H1 (cell line): ENCODE results near the gene HERC4. TPM values are rescaled to one million over a fixed set of nuclear protein-coding genes. Genes with fewer than 3 reads are reported as not detected.

Experiments
- CTCF ChIA-PET: fragments of 300-600 bp; sonication (Branson Sonifier 250); formaldehyde crosslinking; loops from one replicate; lab custom pipeline; 2021; ENCODE audit not compliant: partially characterized antibody; lab: Charles Lee
- POLR2A ChIA-PET: fragments of 300-600 bp; sonication (Branson Sonifier 250); formaldehyde crosslinking; loops from one replicate; lab custom pipeline; 2021; ENCODE audit warnings: inconsistent platforms; ENCODE audit not compliant: partially characterized antibody; lab: Charles Lee
- DNase-seq, 2 experiments: peaks; one replicate each; pipeline versions ENCODE4 v3.0.0 to v3.0.0-alpha.2; 2010 to 2022; ENCODE audit warnings: low spot score in 2 of 2, low read depth in 1 of 2, mixed read lengths in 1 of 2
- FAIRE-seq: peaks from 2 replicates; lab custom pipeline; 2011; peaks lifted over from hg19 to GRCh38; lab: Jason Lieb, UNC
- H2AFZ ChIP-seq: 2 replicates; pipeline ENCODE4 v1.8.1; 2012; ENCODE audit warnings: low read length, inconsistent platforms
- H2AK5ac ChIP-seq: 2 replicates; pipeline ENCODE4 v1.6.1; 2013; ENCODE audit warnings: low read depth, low read length
- H2BK120ac ChIP-seq: replicated peaks from 2 replicates; pipeline ENCODE3; 2013; ENCODE audit warnings: low read depth, low read length, inconsistent platforms
- H2BK12ac ChIP-seq: 2 replicates; pipeline ENCODE4 v1.6.1; 2013; ENCODE audit warnings: low read depth, low read length
- H2BK15ac ChIP-seq: 2 replicates; pipeline ENCODE4 v1.6.1; 2013; ENCODE audit warnings: low read length
- H2BK20ac ChIP-seq: 2 replicates; pipeline ENCODE4 v1.6.1; 2013; ENCODE audit warnings: low read length
- H2BK5ac ChIP-seq: 2 replicates; pipeline ENCODE4 v1.6.1; 2013; ENCODE audit warnings: low read depth, low read length
- H3K14ac ChIP-seq: 2 replicates; pipeline ENCODE4 v1.6.1; 2013; ENCODE audit warnings: inconsistent platforms; ENCODE audit not compliant: insufficient read length
- H3K18ac ChIP-seq: 2 replicates; pipeline ENCODE4 v1.6.1; 2013; ENCODE audit warnings: low read length; ENCODE audit errors: extremely low read depth
- H3K23ac ChIP-seq: 2 replicates; pipeline ENCODE4 v1.6.1; 2013; ENCODE audit warnings: inconsistent platforms; ENCODE audit not compliant: insufficient read length
- H3K23me2 ChIP-seq: 2 replicates; pipeline ENCODE4 v1.6.1; 2013; ENCODE audit warnings: low read depth, low read length
- H3K27ac ChIP-seq: 2 replicates; pipeline ENCODE4 v1.6.1; 2011; ENCODE audit warnings: low read depth, low read length, inconsistent platforms
- H3K27me3 ChIP-seq, 4 experiments: replicated peaks in 1 of 4; 1 replicate in 1 of 4; 2 replicates in 3 of 4; pipeline versions ENCODE4 v1.6.1 to v1.8.1; 2011 to 2013; ENCODE audit warnings: low read length in 3 of 4, mild to moderate bottlenecking in 3 of 4, inconsistent platforms in 2 of 4, mixed read lengths in 2 of 4, moderate library complexity in 1 of 4; ENCODE audit not compliant: control insufficient read depth in 3 of 4, insufficient read depth in 3 of 4; ENCODE audit errors: extremely low read depth in 1 of 4
- H3K36me3 ChIP-seq, 4 experiments: 2 replicates each; pipeline versions ENCODE4 v1.6.1 to v1.8.1; 2011 to 2013; ENCODE audit warnings: mild to moderate bottlenecking in 4 of 4, low read length in 3 of 4, moderate library complexity in 2 of 4, control low read depth in 1 of 4, inconsistent platforms in 1 of 4; ENCODE audit not compliant: insufficient read depth in 4 of 4, control insufficient read depth in 2 of 4
- H3K4ac ChIP-seq: replicated peaks from 2 replicates; pipeline ENCODE3; 2013; ENCODE audit warnings: low read length, low read depth, mixed read lengths, inconsistent platforms; ENCODE audit not compliant: insufficient read length
- H3K4me1 ChIP-seq, 4 experiments: replicated peaks in 1 of 4; 1 replicate in 1 of 4; 2 replicates in 3 of 4; pipeline versions ENCODE4 v1.6.1 to v1.8.1; 2011 to 2013; ENCODE audit warnings: low read length in 3 of 4, inconsistent platforms in 2 of 4, mixed read lengths in 1 of 4; ENCODE audit not compliant: insufficient read depth in 4 of 4, control insufficient read depth in 3 of 4
- H3K4me2 ChIP-seq, 2 experiments: 2 replicates each; pipeline versions ENCODE4 v1.6.1 to v1.8.1; 2011 to 2013; ENCODE audit warnings: low read depth in 2 of 2, low read length in 2 of 2, control low read depth in 1 of 2, inconsistent platforms in 1 of 2, mild to moderate bottlenecking in 1 of 2; ENCODE audit not compliant: insufficient read depth in 1 of 2
- H3K4me3 ChIP-seq, 4 experiments: fragments of 200-600, 300-600 bp in 1 of 4; sonication (generic), shearing (Covaris generic), sonication (Bioruptor Twin) in 1 of 4; 2 replicates each; pipeline versions ENCODE4 v1.5.1 to v1.8.1; 2011 to 2016; ENCODE audit warnings: low read length in 4 of 4, low read depth in 3 of 4, control low read depth in 2 of 4, inconsistent platforms in 2 of 4, mild to moderate bottlenecking in 2 of 4, mixed read lengths in 1 of 4, moderate library complexity in 1 of 4; ENCODE audit not compliant: insufficient read depth in 2 of 4; ENCODE audit errors: extremely low read depth in 1 of 4
- H3K56ac ChIP-seq: replicated peaks from 2 replicates; pipeline ENCODE3; 2013; ENCODE audit warnings: low read depth, mild to moderate bottlenecking, mixed read lengths, low read length, inconsistent platforms; ENCODE audit not compliant: insufficient read length
- H3K79me1 ChIP-seq: 2 replicates; pipeline ENCODE4 v1.6.1; 2013; ENCODE audit warnings: low read depth, low read length, control low read depth
- H3K79me2 ChIP-seq, 2 experiments: 2 replicates each; pipeline versions ENCODE4 v1.6.1 to v1.8.1; 2012 to 2013; ENCODE audit warnings: low read length in 2 of 2, mild to moderate bottlenecking in 2 of 2, inconsistent platforms in 1 of 2; ENCODE audit not compliant: insufficient read depth in 2 of 2, control insufficient read depth in 1 of 2
- H3K9ac ChIP-seq, 4 experiments: replicated peaks in 1 of 4; 1 replicate in 1 of 4; 2 replicates in 3 of 4; pipeline versions ENCODE4 v1.6.1 to v1.8.1; 2011 to 2013; ENCODE audit warnings: low read depth in 3 of 4, low read length in 3 of 4, control low read depth in 2 of 4, mild to moderate bottlenecking in 2 of 4, moderate library complexity in 2 of 4, inconsistent platforms in 1 of 4; ENCODE audit errors: extremely low read depth in 1 of 4
- H3K9me3 ChIP-seq, 2 experiments: 2 replicates each; pipeline versions ENCODE4 v1.6.1 to v1.8.1; 2012 to 2013; ENCODE audit warnings: mild to moderate bottlenecking in 2 of 2, moderate library complexity in 2 of 2, control low read depth in 1 of 2, inconsistent platforms in 1 of 2, low read depth in 1 of 2, low read length in 1 of 2, mixed read lengths in 1 of 2; ENCODE audit not compliant: insufficient read depth in 2 of 2
- H4K20me1 ChIP-seq, 2 experiments: replicated peaks in 1 of 2; 2 replicates each; pipeline versions ENCODE3 to v1.8.1; 2011 to 2013; ENCODE audit warnings: inconsistent platforms in 2 of 2, low read length in 2 of 2, mild to moderate bottlenecking in 1 of 2; ENCODE audit not compliant: insufficient read depth in 2 of 2, control insufficient read depth in 1 of 2
- H4K5ac ChIP-seq: 2 replicates; pipeline ENCODE4 v1.6.1; 2013; ENCODE audit warnings: low read length, low read depth, mixed read lengths, inconsistent platforms; ENCODE audit not compliant: insufficient read length
- H4K8ac ChIP-seq: 2 replicates; pipeline ENCODE4 v1.8.0; 2013; ENCODE audit warnings: mild to moderate bottlenecking, moderate library complexity, low read length, inconsistent platforms; ENCODE audit not compliant: insufficient read depth; ENCODE audit errors: extremely low read depth
- H4K91ac ChIP-seq: replicated peaks from 2 replicates; pipeline ENCODE3; 2013; ENCODE audit warnings: low read length, mixed read lengths, inconsistent platforms; ENCODE audit not compliant: insufficient read length
- ASH2L ChIP-seq: fragments of 200-600, 300-600 bp; sonication (generic); IDR thresholded peaks from one replicate; pipeline ENCODE4 v1.7.1; 2017; ENCODE audit warnings: low read length
- CTBP2 ChIP-seq: IDR thresholded peaks from 2 replicates; pipeline ENCODE4 v1.7.0; 2011; ENCODE audit warnings: borderline replicate concordance, mild to moderate bottlenecking, moderate library complexity, mixed read lengths, low read length; ENCODE audit not compliant: insufficient read depth, insufficient read length
- E2F6 ChIP-seq: IDR thresholded peaks from 2 replicates; pipeline ENCODE4 v1.6.1; 2012; ENCODE audit warnings: inconsistent platforms
- GTF2F1 ChIP-seq: IDR thresholded peaks from 2 replicates; pipeline ENCODE4 v1.6.1; 2012; ENCODE audit warnings: low read depth, low read length, improper control_type of control experiment, borderline replicate concordance
- KDM5A ChIP-seq: fragments of 200-600 bp; IDR thresholded peaks from 2 replicates; pipeline ENCODE4 v1.7.1; 2012; ENCODE audit warnings: mild to moderate bottlenecking, low read length, inconsistent platforms, mixed read lengths
- POU5F1 ChIP-seq: IDR thresholded peaks from 2 replicates; pipeline ENCODE4 v1.6.1; 2011; ENCODE audit warnings: low read depth, mild to moderate bottlenecking, low read length, moderate library complexity
- SUZ12 ChIP-seq: fragments of 200-600 bp; sonication (generic); IDR thresholded peaks from 2 replicates; pipeline ENCODE4 v1.6.1; 2012; ENCODE audit warnings: mild to moderate bottlenecking, inconsistent platforms, low read length, moderate library complexity, mixed read lengths
- TAF7 ChIP-seq: optimal IDR thresholded peaks from 2 replicates; pipeline ENCODE3; 2011; ENCODE audit warnings: low read depth, mild to moderate bottlenecking, inconsistent platforms, low read length, moderate library complexity, borderline replicate concordance
- WGBS, 2 experiments: shearing (Covaris generic) in 1 of 2; methylation state at CpG; one replicate each; pipeline versions ENCODE4 v1.1.6 to v1.1.7; 2013 to 2015; ENCODE audit warnings: low lambda C conversion rate in 2 of 2, mixed read lengths in 2 of 2, inconsistent platforms in 1 of 2, low coverage in 1 of 2, missing lambda C conversion rate in 1 of 2; ENCODE audit not compliant: insufficient replicate concordance in 2 of 2, insufficient coverage in 1 of 2, insufficient read length in 1 of 2; ENCODE audit errors: extremely low coverage in 1 of 2, missing lambda C conversion rate in 1 of 2; 5-methylcytosine and 5-hydroxymethylcytosine counted together
- polyA plus RNA-seq, 7 experiments: library from polyadenylated mRNA; depleted of rRNA in 3 of 7; stranded (reverse) in 5 of 7; unstranded in 2 of 7; fragments of >200 nt in 5 of 7; fragments of 200-250 nt in 2 of 7; gene quantifications; 1 replicate in 5 of 7; 2 replicates in 1 of 7; 4 replicates in 1 of 7; pipeline versions ENCODE4 v1.2.1 to v1.2.3, GENCODE V29; 2011 to 2013; ENCODE audit warnings: missing spikeins in 2 of 7, mixed read lengths in 2 of 7
- total RNA-seq: library from RNA; stranded (reverse); fragmentation: NEBNext Ultra II Directional; extraction: Animal tissue kit (Norgen Biotek cat#: 25700); gene quantifications from 2 replicates; pipeline ENCODE4 v1.2.1, GENCODE V29; 2021
- TF ChIP-seq, protein P1 (sequence below): IDR thresholded peaks from 2 replicates; pipeline ENCODE4 v1.6.1; 2011; ENCODE audit warnings: low read length, improper control_type of control experiment

Gene HERC4
- total and polyA plus RNA-seq, 2 of the 8 experiments (the other 6 are each of a cell fraction or from before 2014, with no cell fraction given) = 7.5 to 44.0 TPM

- Histone ChIP-seq H3K4me3 (no peak overlapping the region), H3K9ac (no peak overlapping the region), H3K23me2 (no peaks in the 10 kb centered on the region), H3K27ac (no peak overlapping the region), H2AFZ (no peak overlapping the region), H2BK120ac (no peak overlapping the region), H3K27me3 (no peaks in the 10 kb centered on the region), H3K4me1 (peaks cover 9 to 11% (median 11%) of the 10 kb centered on the region in 4 experiments), H4K20me1 (no peaks in the 10 kb centered on the region)
- no peak for FAIRE-seq
- CTCF ChIA-PET = interaction anchor here (0.8 to 1.7 kb wide), 3 partner anchors 31 to 234 kb away, joined by 3 to 5 read pairs (median 3); no protein-coding TSS in a partner anchor
- TF ChIP-seq TAF7 (no peak), SUZ12 (no peak), KDM5A (no peak), GTF2F1 (no peak), ASH2L (no peak), CTBP2 (no peak), E2F6 (no peak), POU5F1 (no peak)
- TF ChIP-seq, protein P1, sequence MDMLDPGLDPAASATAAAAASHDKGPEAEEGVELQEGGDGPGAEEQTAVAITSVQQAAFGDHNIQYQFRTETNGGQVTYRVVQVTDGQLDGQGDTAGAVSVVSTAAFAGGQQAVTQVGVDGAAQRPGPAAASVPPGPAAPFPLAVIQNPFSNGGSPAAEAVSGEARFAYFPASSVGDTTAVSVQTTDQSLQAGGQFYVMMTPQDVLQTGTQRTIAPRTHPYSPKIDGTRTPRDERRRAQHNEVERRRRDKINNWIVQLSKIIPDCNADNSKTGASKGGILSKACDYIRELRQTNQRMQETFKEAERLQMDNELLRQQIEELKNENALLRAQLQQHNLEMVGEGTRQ = no peak
- TF ChIP-seq, all 59 proteins: peak for 0
- Histone ChIP-seq H2BK5ac (no peak overlapping the region), H3K36me3 (peaks cover 0 to 14% (median under 1%) of the 10 kb centered on the region in 4 experiments; a peak in 4 of 8 replicates), H2BK12ac (no peak overlapping the region), H3K79me2 (no peaks in the 10 kb centered on the region), H3K4ac (no peak overlapping the region), H2BK15ac (no peak overlapping the region), H4K91ac (no peak overlapping the region), H4K8ac (no peak overlapping the region), H3K9me3 (no peaks in the 10 kb centered on the region), H3K4me2 (no peak overlapping the region), H3K23ac (no peak overlapping the region), H2AK5ac (no peak overlapping the region), H3K56ac (no peak overlapping the region), H3K79me1 (no peaks in the 10 kb centered on the region; the same call in none of the 2 replicates), H4K5ac (no peak overlapping the region), H2BK20ac (no peak overlapping the region), H3K18ac (no peak overlapping the region), H3K14ac (no peak overlapping the region)
- POLR2A ChIA-PET = no interaction called here
- no peak for DNase-seq
- 94% methylated on average over 5 of the region's 5 CpGs; no CpG with 5 or more reads in 1 of the 2 experiments for WGBS, 2 experiments
Observed at GRCh38 chr10:67978749-67979148, 96.3 kb downstream of the HERC4 start.
